NB4 (cell line): ENCODE results near the gene P3H4.

ENCODE experiments used
- MYC ChIP-seq: IDR thresholded peaks from 2 replicates; pipeline ENCODE4 v1.6.1; 2011; ENCODE audit warnings: low read depth, low read length
- POLR2A ChIP-seq: IDR thresholded peaks from 2 replicates; pipeline ENCODE4 v1.6.1; 2011; ENCODE audit warnings: mild to moderate bottlenecking; ENCODE audit not compliant: insufficient read length; ENCODE audit errors: extremely low read depth
- TF ChIP-seq, protein P1 (sequence below): IDR thresholded peaks from one replicate; pipeline ENCODE4 v1.5.1; 2012; ENCODE audit warnings: low read depth, low read length

DNA sequence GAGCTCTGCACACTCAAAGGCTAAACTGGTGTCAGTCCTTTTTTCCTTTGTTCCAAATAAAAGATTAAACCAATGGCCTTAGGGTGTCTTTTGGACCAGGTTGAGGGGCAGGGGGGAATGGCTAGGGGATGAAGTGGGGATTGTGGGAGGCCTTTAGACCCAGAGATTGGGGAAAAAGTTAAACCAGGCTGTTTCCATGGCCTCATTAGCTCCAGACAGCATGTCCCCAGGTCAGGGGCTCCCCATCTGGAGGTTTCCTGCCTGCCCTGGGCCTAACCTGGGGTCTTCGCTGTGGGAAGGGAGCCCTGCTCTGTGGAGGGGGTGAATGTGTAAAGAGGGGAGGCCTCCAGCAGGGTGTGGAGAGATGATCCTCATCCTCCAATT lies 11.4 kb upstream of the P3H4 start:
- TF ChIP-seq, protein P1, sequence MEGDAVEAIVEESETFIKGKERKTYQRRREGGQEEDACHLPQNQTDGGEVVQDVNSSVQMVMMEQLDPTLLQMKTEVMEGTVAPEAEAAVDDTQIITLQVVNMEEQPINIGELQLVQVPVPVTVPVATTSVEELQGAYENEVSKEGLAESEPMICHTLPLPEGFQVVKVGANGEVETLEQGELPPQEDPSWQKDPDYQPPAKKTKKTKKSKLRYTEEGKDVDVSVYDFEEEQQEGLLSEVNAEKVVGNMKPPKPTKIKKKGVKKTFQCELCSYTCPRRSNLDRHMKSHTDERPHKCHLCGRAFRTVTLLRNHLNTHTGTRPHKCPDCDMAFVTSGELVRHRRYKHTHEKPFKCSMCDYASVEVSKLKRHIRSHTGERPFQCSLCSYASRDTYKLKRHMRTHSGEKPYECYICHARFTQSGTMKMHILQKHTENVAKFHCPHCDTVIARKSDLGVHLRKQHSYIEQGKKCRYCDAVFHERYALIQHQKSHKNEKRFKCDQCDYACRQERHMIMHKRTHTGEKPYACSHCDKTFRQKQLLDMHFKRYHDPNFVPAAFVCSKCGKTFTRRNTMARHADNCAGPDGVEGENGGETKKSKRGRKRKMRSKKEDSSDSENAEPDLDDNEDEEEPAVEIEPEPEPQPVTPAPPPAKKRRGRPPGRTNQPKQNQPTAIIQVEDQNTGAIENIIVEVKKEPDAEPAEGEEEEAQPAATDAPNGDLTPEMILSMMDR = no peak
- TF ChIP-seq MYC (no peak), POLR2A (no peak)
